ENCODE results near the gene PARD3. TPM values are rescaled to one million over a fixed set of nuclear protein-coding genes. Genes with fewer than 3 reads are reported as not detected.

Gene PARD3
- total RNA-seq, 2 donors from 2014 or later = 36.1 to 48.5 TPM

GRCh38 chr10:34859170-34859569 is 44.1 kb upstream of the PARD3 start:
- Histone ChIP-seq H3K27me3 (no peaks in the 10 kb centered on the region), H3K4me3 (no peak overlapping the region), H3K36me3 (replicated peaks in 1 of 2; ENCODE audit: insufficient read depth in 1 of 2, low read depth in 2 of 2) (no peaks in the 10 kb centered on the region), H3K9me3 (no peaks in the 10 kb centered on the region), H3K27ac (no peak overlapping the region), H3K4me1 (peaks cover 6% of the 10 kb centered on the region)
- TF ChIP-seq CTCF (IDR thresholded peaks at IDR 0.05) (no peak), POLR2A (IDR thresholded peaks at IDR 0.05) (no peak)
- no peak for DNase-seq
- intact Hi-C loops (cut with DNase I) = no loop called here
- ATAC-seq = no peak

- ATAC-seq = no peak
- peaks cover 3% of the 10 kb centered on the region for H3K4me1 ChIP-seq
- H3K36me3 ChIP-seq (replicated peaks in 1 of 2; ENCODE audit: insufficient read depth in 1 of 2, low read depth in 2 of 2) = no peaks in the 10 kb centered on the region
- H3K27ac ChIP-seq = no peak overlapping the region
- WGBS, 2 donors = 77 to 87% methylated on average over 8 of the region's 8 CpGs
- no peak overlapping the region for H3K4me3 ChIP-seq
- no peak for TF ChIP-seq CTCF (IDR thresholded peaks at IDR 0.05)
- no peak for TF ChIP-seq POLR2A (IDR thresholded peaks at IDR 0.05)
- DNase-seq = no peak
- intact Hi-C loops (cut with DNase I) = no loop called here
- H3K9me3 ChIP-seq = no peaks in the 10 kb centered on the region
- H3K27me3 ChIP-seq = no peaks in the 10 kb centered on the region
Measured at GRCh38 chr10:34858003-34858402, 42.9 kb upstream of the PARD3 start.

- 26 to 38% methylated on average over 6 of the region's 6 CpGs for WGBS, 2 donors
- H3K4me3 ChIP-seq = no peak overlapping the region
- ATAC-seq = no peak
- no peaks in the 10 kb centered on the region for H3K4me1 ChIP-seq
- no peaks in the 10 kb centered on the region for H3K9me3 ChIP-seq
- TF ChIP-seq CTCF (IDR thresholded peaks at IDR 0.05) (no peak), POLR2A (IDR thresholded peaks at IDR 0.05) (no peak)
- no peaks in the 10 kb centered on the region for H3K36me3 ChIP-seq (replicated peaks in 1 of 2; ENCODE audit: insufficient read depth in 1 of 2, low read depth in 2 of 2)
- H3K27me3 ChIP-seq = no peaks in the 10 kb centered on the region
- no peak overlapping the region for H3K27ac ChIP-seq
- no peak for DNase-seq
- intact Hi-C loops (cut with DNase I) = no loop called here
Measured at GRCh38 chr10:34854147-34854601, 39.1 kb upstream of the PARD3 start.

GRCh38 chr10:34853357-34853756 is 38.3 kb upstream of the PARD3 start:
- intact Hi-C loops (cut with DNase I) = no loop called here
- ATAC-seq = no peak
- DNase-seq = no peak
- 80 to 86% methylated on average over 3 of the region's 4 CpGs for WGBS, 2 donors
- H3K27me3 ChIP-seq = no peaks in the 10 kb centered on the region
- H3K9me3 ChIP-seq = no peaks in the 10 kb centered on the region
- H3K36me3 ChIP-seq (replicated peaks in 1 of 2; ENCODE audit: insufficient read depth in 1 of 2, low read depth in 2 of 2) = no peaks in the 10 kb centered on the region
- TF ChIP-seq POLR2A (IDR thresholded peaks at IDR 0.05) (no peak), CTCF (IDR thresholded peaks at IDR 0.05) (no peak)
- H3K4me3 ChIP-seq = no peak overlapping the region
- no peak overlapping the region for H3K27ac ChIP-seq
- no peaks in the 10 kb centered on the region for H3K4me1 ChIP-seq

- no peaks in the 10 kb centered on the region for H3K36me3 ChIP-seq (replicated peaks in 1 of 2; ENCODE audit: insufficient read depth in 1 of 2, low read depth in 2 of 2)
- H3K27ac ChIP-seq = no peak overlapping the region
- ATAC-seq (no peak), DNase-seq (no peak)
- no peak overlapping the region for H3K4me3 ChIP-seq
- H3K9me3 ChIP-seq = no peaks in the 10 kb centered on the region
- intact Hi-C loops (cut with DNase I) = no loop called here
- TF ChIP-seq POLR2A (IDR thresholded peaks at IDR 0.05) (no peak), CTCF (IDR thresholded peaks at IDR 0.05) (no peak)
- 81 to 87% methylated on average over 3 of the region's 3 CpGs for WGBS, 2 donors
- H3K27me3 ChIP-seq = no peaks in the 10 kb centered on the region
- no peaks in the 10 kb centered on the region for H3K4me1 ChIP-seq
Measured at GRCh38 chr10:34850558-34850957, 35.5 kb upstream of the PARD3 start.
